Smooth muscle cell (in vitro differentiated cells): ENCODE data around the gene PHOX2A. TPM values are rescaled to one million over a fixed set of nuclear protein-coding genes. Genes with fewer than 3 reads are reported as not detected.

Experiments used
- DNase-seq: peaks from one replicate; lab custom pipeline; 2025; ENCODE audit not compliant: unreplicated experiment; lab: John Stamatoyannopoulos, UW
- H2AFZ ChIP-seq: fragments of 200-600 bp; sonication (generic); 2 replicates; pipeline ENCODE4 v1.6.0; 2016; ENCODE audit warnings: antibody characterized with exemption, low read depth, mild to moderate bottlenecking
- H3F3A ChIP-seq: fragments of 200-600 bp; sonication (generic); 2 replicates; pipeline ENCODE4 v1.6.0; 2017; ENCODE audit warnings: antibody characterized with exemption, low read depth
- H3K27ac ChIP-seq: fragments of 200-600 bp; sonication (generic); 2 replicates; pipeline ENCODE4 v1.5.1; 2016; ENCODE audit warnings: low read depth, mild to moderate bottlenecking
- H3K27me3 ChIP-seq: fragments of 200-600 bp; sonication (generic); 2 replicates; pipeline ENCODE4 v1.6.1; 2016; ENCODE audit warnings: low read depth, mild to moderate bottlenecking
- H3K36me3 ChIP-seq: fragments of 200-600 bp; sonication (generic); 2 replicates; pipeline ENCODE4 v1.5.1; 2016; ENCODE audit warnings: low read depth
- H3K4me1 ChIP-seq: fragments of 200-600 bp; sonication (generic); 2 replicates; pipeline ENCODE4 v1.5.1; 2016; ENCODE audit warnings: low read depth
- H3K4me2 ChIP-seq: fragments of 200-600 bp; sonication (generic); 2 replicates; pipeline ENCODE4 v1.6.0; 2016; ENCODE audit warnings: mild to moderate bottlenecking
- H3K4me3 ChIP-seq: fragments of 200-600 bp; sonication (generic); 2 replicates; pipeline ENCODE4 v1.5.1; 2016; ENCODE audit warnings: mild to moderate bottlenecking
- H3K79me2 ChIP-seq: fragments of 200-600 bp; sonication (generic); 2 replicates; pipeline ENCODE4 v1.6.0; 2016; ENCODE audit warnings: low read depth, mild to moderate bottlenecking
- H3K9ac ChIP-seq: fragments of 200-600 bp; sonication (generic); 2 replicates; pipeline ENCODE4 v1.6.0; 2016; ENCODE audit warnings: low read depth
- H3K9me3 ChIP-seq: fragments of 200-600 bp; sonication (generic); replicated peaks from 2 replicates; pipeline ENCODE4 v1.5.1; 2016; ENCODE audit warnings: low read depth
- H4K20me1 ChIP-seq: fragments of 200-600 bp; sonication (generic); 2 replicates; pipeline ENCODE4 v1.6.0; 2016; ENCODE audit warnings: low read depth
- WGBS: methylation state at CpG from one replicate; pipeline ENCODE4 v1.1.7; 2016; ENCODE audit warnings: low lambda C conversion rate; 5-methylcytosine and 5-hydroxymethylcytosine counted together
- polyA plus RNA-seq: library from polyadenylated mRNA; unstranded; fragments of >200 nt; fragmentation: Nextera tagmentation; extraction: Ambion mirVana; gene quantifications from 2 replicates; pipeline ENCODE4 v1.2.1, GENCODE V29; 2016
- total RNA-seq: library from RNA; depleted of rRNA; stranded (reverse); fragments of >200 nt; gene quantifications from 2 replicates; pipeline ENCODE4 v1.2.3, GENCODE V29; 2014
- TF ChIP-seq, protein P1 (sequence below): fragments of 200-600 bp; sonication (generic); IDR thresholded peaks from 2 replicates; pipeline ENCODE4 v1.5.1; 2017; ENCODE audit warnings: borderline replicate concordance, mild to moderate bottlenecking, antibody characterized with exemption; ENCODE audit not compliant: insufficient read depth, poor library complexity, severe bottlenecking

PHOX2A gene
- total and polyA plus RNA-seq, 2 experiments from 2014 or later, result 0.13 TPM; not detected in 1

DNA sequence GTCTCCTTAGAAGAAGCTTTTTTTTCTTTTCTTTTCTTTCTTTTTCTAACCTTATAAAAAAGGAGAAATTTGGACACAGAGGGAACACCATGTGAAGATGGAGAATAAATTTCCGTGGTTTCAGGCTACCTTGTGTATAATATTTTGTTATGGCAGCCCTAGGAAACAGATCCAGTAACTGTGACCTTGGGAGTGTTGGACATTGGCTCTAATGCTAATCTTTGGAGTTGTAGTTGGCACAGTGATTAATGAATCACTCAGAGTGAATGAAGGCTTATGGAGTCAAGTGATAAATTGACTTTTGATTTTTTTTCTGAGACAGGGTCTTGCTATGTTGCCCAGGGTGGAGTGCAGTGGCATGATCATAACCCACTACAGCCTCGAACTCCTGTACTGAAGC lies 15.5 kb upstream of the PHOX2A start:
- TF ChIP-seq, protein P1, sequence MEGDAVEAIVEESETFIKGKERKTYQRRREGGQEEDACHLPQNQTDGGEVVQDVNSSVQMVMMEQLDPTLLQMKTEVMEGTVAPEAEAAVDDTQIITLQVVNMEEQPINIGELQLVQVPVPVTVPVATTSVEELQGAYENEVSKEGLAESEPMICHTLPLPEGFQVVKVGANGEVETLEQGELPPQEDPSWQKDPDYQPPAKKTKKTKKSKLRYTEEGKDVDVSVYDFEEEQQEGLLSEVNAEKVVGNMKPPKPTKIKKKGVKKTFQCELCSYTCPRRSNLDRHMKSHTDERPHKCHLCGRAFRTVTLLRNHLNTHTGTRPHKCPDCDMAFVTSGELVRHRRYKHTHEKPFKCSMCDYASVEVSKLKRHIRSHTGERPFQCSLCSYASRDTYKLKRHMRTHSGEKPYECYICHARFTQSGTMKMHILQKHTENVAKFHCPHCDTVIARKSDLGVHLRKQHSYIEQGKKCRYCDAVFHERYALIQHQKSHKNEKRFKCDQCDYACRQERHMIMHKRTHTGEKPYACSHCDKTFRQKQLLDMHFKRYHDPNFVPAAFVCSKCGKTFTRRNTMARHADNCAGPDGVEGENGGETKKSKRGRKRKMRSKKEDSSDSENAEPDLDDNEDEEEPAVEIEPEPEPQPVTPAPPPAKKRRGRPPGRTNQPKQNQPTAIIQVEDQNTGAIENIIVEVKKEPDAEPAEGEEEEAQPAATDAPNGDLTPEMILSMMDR, result no peak
- H3K9ac ChIP-seq, result no peak overlapping the region
- WGBS, result 88% methylated on average over 2 of the region's 2 CpGs

DNA sequence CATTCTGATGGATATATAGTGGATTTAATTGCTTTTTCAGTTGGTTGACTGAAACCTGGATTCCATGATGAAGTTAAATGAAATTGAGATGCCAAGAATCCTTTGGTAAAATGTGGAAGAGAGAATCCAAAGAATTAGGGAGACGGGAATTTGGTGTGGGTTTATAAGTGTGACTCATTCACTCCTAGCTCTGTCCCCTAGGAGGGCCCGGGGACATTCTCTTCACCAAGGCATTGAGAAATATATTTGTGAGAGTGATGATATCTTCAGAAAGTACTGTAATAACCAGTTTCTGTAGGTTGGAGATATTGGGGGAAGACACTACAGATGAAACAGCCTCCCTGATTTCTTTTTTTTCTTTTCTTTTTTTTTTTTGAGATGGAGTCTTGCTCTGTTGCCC lies 13.6 kb upstream of the PHOX2A start:
- 34% methylated on average over 2 of the region's 2 CpGs for WGBS
- H3K79me2 ChIP-seq, result no peaks in the 10 kb centered on the region
- no peak for DNase-seq
- H2AFZ ChIP-seq, result no peak overlapping the region
- H3K36me3 ChIP-seq, result no peaks in the 10 kb centered on the region
- H3K9ac ChIP-seq, result no peak overlapping the region
- H3K4me3 ChIP-seq, result no peak overlapping the region
- H3K4me2 ChIP-seq, result no peak overlapping the region
- no peaks in the 10 kb centered on the region for H3K9me3 ChIP-seq
- H3K27me3 ChIP-seq, result peaks cover 9% of the 10 kb centered on the region
- TF ChIP-seq, protein P1, result no peak
- H3K4me1 ChIP-seq, result no peaks in the 10 kb centered on the region
- no peaks in the 10 kb centered on the region for H4K20me1 ChIP-seq
- no peak overlapping the region for H3K27ac ChIP-seq
- no peaks in the 10 kb centered on the region for H3F3A ChIP-seq

More for the DNA sequence above, 15.5 kb upstream of the PHOX2A start:
- Histone ChIP-seq H4K20me1 (no peaks in the 10 kb centered on the region), H2AFZ (no peak overlapping the region), H3K4me1 (no peaks in the 10 kb centered on the region), H3F3A (no peaks in the 10 kb centered on the region), H3K27ac (no peak overlapping the region), H3K36me3 (no peaks in the 10 kb centered on the region), H3K79me2 (no peaks in the 10 kb centered on the region), H3K27me3 (peaks cover 9% of the 10 kb centered on the region), H3K9me3 (no peaks in the 10 kb centered on the region), H3K4me2 (no peak overlapping the region), H3K4me3 (no peak overlapping the region)
- no peak for DNase-seq

DNA sequence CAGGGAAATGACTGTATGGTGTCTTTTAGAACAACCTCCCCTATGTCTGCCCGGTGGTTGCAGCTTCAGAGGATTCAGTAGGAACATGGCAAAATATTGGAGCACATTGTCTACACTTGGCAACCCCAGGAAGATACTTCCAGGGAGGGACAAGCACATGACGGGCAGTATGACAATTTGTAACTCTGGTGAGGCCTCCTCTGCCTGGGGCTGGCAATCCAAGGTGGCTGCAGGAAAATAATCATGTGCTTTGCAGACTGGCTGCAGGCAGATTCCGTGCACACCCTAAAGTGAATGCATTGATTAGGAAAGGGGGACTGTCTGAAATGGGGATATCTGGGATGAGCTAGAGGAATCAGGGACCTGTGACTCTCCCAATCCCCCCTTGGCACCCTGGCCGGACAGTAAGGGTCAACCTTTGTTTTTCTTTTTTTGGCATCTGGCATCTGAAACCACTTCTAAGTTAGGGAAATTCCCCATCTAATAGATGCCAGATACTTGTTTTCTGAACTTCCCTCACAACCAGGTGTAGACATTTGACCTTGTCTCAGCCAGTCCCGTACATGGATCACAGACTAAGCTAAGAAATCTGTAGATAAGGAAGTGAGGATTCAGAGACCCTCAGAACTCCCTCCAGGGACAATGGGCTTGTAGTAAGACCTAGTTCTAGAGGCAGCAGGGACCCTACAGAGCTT lies 10.5 kb upstream of the PHOX2A start:
- no peaks in the 10 kb centered on the region for H3K9me3 ChIP-seq
- 97% methylated on average over 5 of the region's 5 CpGs for WGBS
- no peak overlapping the region for H2AFZ ChIP-seq
- TF ChIP-seq, protein P1, result no peak
- H3K27me3 ChIP-seq, result peaks cover 17% of the 10 kb centered on the region
- no peak for DNase-seq
- H3K4me2 ChIP-seq, result no peak overlapping the region
- H3K79me2 ChIP-seq, result no peaks in the 10 kb centered on the region
- no peaks in the 10 kb centered on the region for H3K36me3 ChIP-seq
- H3K4me1 ChIP-seq, result no peaks in the 10 kb centered on the region
- no peak overlapping the region for H3K9ac ChIP-seq
- H4K20me1 ChIP-seq, result no peaks in the 10 kb centered on the region
- H3F3A ChIP-seq, result no peaks in the 10 kb centered on the region
- H3K4me3 ChIP-seq, result no peak overlapping the region
- H3K27ac ChIP-seq, result no peak overlapping the region

DNA sequence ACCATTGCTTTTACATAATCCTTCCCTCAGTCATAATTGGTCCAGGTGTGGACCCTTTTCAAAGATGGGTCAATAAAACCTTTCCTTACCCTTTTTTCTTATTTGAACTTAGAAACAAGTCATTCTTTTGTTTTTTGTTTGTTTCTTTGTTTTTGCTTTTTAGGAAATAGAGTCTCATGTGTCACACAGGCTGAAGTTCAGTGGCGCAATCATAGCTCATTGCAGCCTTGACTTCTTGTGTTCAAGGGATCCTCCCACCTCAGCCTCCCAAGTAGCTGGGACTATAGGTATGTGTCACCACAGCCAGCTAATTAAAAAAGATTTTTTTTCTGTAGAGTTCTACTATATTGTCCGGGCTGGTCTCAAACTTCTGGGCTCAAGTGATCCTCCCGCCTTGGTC lies 9.4 kb upstream of the PHOX2A start:
- H3K4me1 ChIP-seq, result no peaks in the 10 kb centered on the region
- H3K27me3 ChIP-seq, result peaks cover 17% of the 10 kb centered on the region
- H2AFZ ChIP-seq, result no peak overlapping the region
- 92% methylated on average over 3 of the region's 3 CpGs for WGBS
- H3K79me2 ChIP-seq, result no peaks in the 10 kb centered on the region
- H3K4me3 ChIP-seq, result no peak overlapping the region
- no peak overlapping the region for H3K9ac ChIP-seq
- H3K9me3 ChIP-seq, result no peaks in the 10 kb centered on the region
- no peaks in the 10 kb centered on the region for H3F3A ChIP-seq
- TF ChIP-seq, protein P1, result no peak
- no peak overlapping the region for H3K27ac ChIP-seq
- no peaks in the 10 kb centered on the region for H4K20me1 ChIP-seq
- H3K4me2 ChIP-seq, result no peak overlapping the region
- DNase-seq, result no peak
- H3K36me3 ChIP-seq, result no peaks in the 10 kb centered on the region
